IMR-90 (cell line): ENCODE measurements around the gene CENPN.

ENCODE experiments used
- CEBPB ChIP-seq: IDR thresholded peaks from 2 replicates; pipeline ENCODE4 v1.6.1; 2012; ENCODE audit warnings: low read depth, low read length, improper control_type of control experiment
- CHD1 ChIP-seq: IDR thresholded peaks from 2 replicates; pipeline ENCODE4 v1.6.1; 2012; ENCODE audit warnings: low read depth, low read length, improper control_type of control experiment
- CTCF ChIP-seq: conservative IDR thresholded peaks from 2 replicates; pipeline ENCODE4 v1.5.1; 2012; ENCODE audit warnings: mild to moderate bottlenecking, low read depth, low read length, improper control_type of control experiment
- MAFK ChIP-seq: IDR thresholded peaks from 2 replicates; pipeline ENCODE4 v1.6.1; 2012; ENCODE audit warnings: low read depth, low read length, improper control_type of control experiment
- MXI1 ChIP-seq: IDR thresholded peaks from 2 replicates; pipeline ENCODE4 v1.6.1; 2012; ENCODE audit warnings: low read depth, mild to moderate bottlenecking, low read length, moderate library complexity, borderline replicate concordance
- NFE2L2 ChIP-seq: fragments of 150-350 bp; IDR thresholded peaks from 2 replicates; pipeline ENCODE4 v1.6.1; 2016; ENCODE audit warnings: low read depth, mild to moderate bottlenecking, low read length
- POLR2A ChIP-seq: IDR thresholded peaks from 2 replicates; pipeline ENCODE4 v1.6.1; 2012; ENCODE audit warnings: mild to moderate bottlenecking, low read depth, low read length
- RCOR1 ChIP-seq: IDR thresholded peaks from 2 replicates; pipeline ENCODE4 v1.6.1; 2012; ENCODE audit warnings: mild to moderate bottlenecking, low read length, improper control_type of control experiment; ENCODE audit not compliant: insufficient replicate concordance
- RFX5 ChIP-seq: IDR thresholded peaks from 2 replicates; pipeline ENCODE4 v1.8.0; 2012; ENCODE audit warnings: low read depth, mild to moderate bottlenecking, low read length, moderate library complexity
- SMC3 ChIP-seq: fragments of 150-350 bp; IDR thresholded peaks from 2 replicates; pipeline ENCODE4 v1.6.1; 2016; ENCODE audit warnings: low read depth, mild to moderate bottlenecking, antibody characterized with exemption, low read length, moderate library complexity
- USF2 ChIP-seq: fragments of 150-350 bp; IDR thresholded peaks from 2 replicates; pipeline ENCODE4 v1.6.1; 2017; ENCODE audit warnings: mild to moderate bottlenecking, antibody characterized with exemption, low read length, low read depth

- TF ChIP-seq CTCF (no peak), MAFK (no peak), POLR2A (no peak), SMC3 (no peak), USF2 (no peak), NFE2L2 (no peak), MXI1 (no peak), CEBPB (no peak), CHD1 (no peak), RCOR1 (no peak), RFX5 (no peak)
These were observed 64.8 kb downstream of the CENPN start for GRCh38 chr16:81071805-81072204.
